Measurements from ENCODE around the gene MVK.

DNA sequence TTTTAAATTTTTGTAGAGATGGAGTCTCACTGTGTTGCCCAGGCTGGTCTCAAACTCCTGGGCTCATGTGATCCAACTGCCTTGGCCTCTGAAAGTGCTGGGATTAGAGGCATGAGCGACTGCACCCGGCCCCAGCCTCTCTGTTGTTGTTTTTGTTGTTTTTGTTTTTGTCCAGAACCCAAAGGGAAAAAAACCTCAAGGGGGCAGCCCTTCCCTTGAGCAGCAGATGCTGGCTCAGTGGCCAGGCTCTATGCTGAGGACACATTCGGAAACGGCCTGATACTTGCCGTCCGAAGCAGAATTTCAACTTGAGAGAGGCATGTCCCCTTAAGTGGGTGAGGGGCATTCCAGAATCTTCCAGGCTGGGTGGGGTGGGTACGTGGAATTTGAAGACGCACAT lies 6.7 kb downstream of the MVK start:
- TF ChIP-seq, protein P1, sequence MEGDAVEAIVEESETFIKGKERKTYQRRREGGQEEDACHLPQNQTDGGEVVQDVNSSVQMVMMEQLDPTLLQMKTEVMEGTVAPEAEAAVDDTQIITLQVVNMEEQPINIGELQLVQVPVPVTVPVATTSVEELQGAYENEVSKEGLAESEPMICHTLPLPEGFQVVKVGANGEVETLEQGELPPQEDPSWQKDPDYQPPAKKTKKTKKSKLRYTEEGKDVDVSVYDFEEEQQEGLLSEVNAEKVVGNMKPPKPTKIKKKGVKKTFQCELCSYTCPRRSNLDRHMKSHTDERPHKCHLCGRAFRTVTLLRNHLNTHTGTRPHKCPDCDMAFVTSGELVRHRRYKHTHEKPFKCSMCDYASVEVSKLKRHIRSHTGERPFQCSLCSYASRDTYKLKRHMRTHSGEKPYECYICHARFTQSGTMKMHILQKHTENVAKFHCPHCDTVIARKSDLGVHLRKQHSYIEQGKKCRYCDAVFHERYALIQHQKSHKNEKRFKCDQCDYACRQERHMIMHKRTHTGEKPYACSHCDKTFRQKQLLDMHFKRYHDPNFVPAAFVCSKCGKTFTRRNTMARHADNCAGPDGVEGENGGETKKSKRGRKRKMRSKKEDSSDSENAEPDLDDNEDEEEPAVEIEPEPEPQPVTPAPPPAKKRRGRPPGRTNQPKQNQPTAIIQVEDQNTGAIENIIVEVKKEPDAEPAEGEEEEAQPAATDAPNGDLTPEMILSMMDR (IDR thresholded peaks at IDR 0.05): no peak
- TF ChIP-seq EP300 (IDR thresholded peaks at IDR 0.05): no peak
